Astrocyte (in vitro differentiated cells and primary cell): Measurements from ENCODE around the gene CDH24.

Experiments used
- EZH2 ChIP-seq: IDR thresholded peaks from 2 replicates; pipeline ENCODE4 v1.6.1; 2012; ENCODE audit warnings: mild to moderate bottlenecking, low read length, inconsistent platforms; ENCODE audit not compliant: insufficient read depth
- TF ChIP-seq, protein P1 (sequence below): IDR thresholded peaks from 2 replicates; pipeline ENCODE4 v1.5.1; 2011; ENCODE audit warnings: low read depth, mild to moderate bottlenecking, inconsistent platforms, low read length, moderate library complexity; ENCODE audit not compliant: insufficient read depth

GRCh38 chr14:23094666-23095195, 37.4 kb upstream of the CDH24 start, which contains the start of gene ACIN1:
- TF ChIP-seq, protein P1, sequence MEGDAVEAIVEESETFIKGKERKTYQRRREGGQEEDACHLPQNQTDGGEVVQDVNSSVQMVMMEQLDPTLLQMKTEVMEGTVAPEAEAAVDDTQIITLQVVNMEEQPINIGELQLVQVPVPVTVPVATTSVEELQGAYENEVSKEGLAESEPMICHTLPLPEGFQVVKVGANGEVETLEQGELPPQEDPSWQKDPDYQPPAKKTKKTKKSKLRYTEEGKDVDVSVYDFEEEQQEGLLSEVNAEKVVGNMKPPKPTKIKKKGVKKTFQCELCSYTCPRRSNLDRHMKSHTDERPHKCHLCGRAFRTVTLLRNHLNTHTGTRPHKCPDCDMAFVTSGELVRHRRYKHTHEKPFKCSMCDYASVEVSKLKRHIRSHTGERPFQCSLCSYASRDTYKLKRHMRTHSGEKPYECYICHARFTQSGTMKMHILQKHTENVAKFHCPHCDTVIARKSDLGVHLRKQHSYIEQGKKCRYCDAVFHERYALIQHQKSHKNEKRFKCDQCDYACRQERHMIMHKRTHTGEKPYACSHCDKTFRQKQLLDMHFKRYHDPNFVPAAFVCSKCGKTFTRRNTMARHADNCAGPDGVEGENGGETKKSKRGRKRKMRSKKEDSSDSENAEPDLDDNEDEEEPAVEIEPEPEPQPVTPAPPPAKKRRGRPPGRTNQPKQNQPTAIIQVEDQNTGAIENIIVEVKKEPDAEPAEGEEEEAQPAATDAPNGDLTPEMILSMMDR, result no peak
- TF ChIP-seq EZH2, result no peak
